Measurements from ENCODE around the gene FAM13A.

The FAM13A gene

DNA sequence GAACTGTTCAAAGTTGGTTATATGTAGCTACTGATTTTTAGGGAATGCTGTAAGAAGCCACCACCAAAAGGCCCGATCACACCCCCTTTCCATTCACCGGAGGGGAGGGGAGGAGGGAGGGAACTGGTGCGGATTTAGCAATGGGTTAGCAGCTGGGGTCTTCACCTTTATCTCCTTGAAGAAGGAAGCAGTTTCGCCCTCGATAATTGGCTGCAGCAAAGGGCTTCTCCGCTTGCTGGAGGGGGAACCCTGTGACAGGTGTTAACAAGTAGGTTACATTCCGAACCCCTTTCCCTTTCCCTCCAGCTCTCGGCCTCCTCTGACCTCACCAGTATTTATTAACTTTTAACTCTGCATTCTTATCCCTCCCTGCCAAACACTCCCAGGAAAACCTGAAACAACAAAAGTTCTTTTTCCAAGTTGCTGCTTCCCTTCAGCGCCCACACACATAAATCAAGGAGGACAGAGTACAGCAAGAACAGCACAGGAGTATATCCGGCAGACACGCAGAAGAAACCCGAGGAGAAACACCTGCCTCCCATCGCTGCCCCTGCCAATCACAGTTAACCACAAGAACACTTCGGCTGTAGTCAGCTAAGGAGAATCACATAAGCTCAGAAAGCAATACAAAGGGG, 319.6 kb downstream of the FAM13A start:
- POLR2A ChIA-PET = no interaction called here
- Histone ChIP-seq H3K36me3 (ENCODE audit: control insufficient read depth in 2 of 2, insufficient read depth in 1 of 2, low read length in 2 of 2) (peaks cover 0 to 31% of the 10 kb centered on the region in 2 experiments; a peak in 1 of 3 replicates), H3K9me3 (ENCODE audit: control insufficient read depth, insufficient read depth, low read depth, low read length) (no peaks in the 10 kb centered on the region), H3K27ac (ENCODE audit: extremely low read depth, low read depth, low read length) (no peak overlapping the region), H3K4me3 (ENCODE audit: low read depth, low read length) (no peak overlapping the region), H3K4me1 (ENCODE audit: control insufficient read depth, insufficient read depth, low read length) (no peaks in the 10 kb centered on the region)
- CTCF ChIA-PET = interaction anchor here (0.7 to 1.2 kb wide), 2 partner anchors 8 to 48 kb away, joined by 3 read pairs; no protein-coding TSS in a partner anchor
- TF ChIP-seq WT1 (tag by site-specific recombination; IDR thresholded peaks at IDR 0.05) (peak; percentile 56; the same call in 1 of the 2 replicates), ZNF76 (tag by site-specific recombination; IDR thresholded peaks at IDR 0.05; ENCODE audit: borderline replicate concordance, low read depth) (no peak), TRIM28 (IDR thresholded peaks at IDR 0.05; ENCODE audit: borderline replicate concordance, low read length) (no peak), ZBTB21 (tag by site-specific recombination; IDR thresholded peaks at IDR 0.05) (no peak), ZNF664 (tag by site-specific recombination; IDR thresholded peaks at IDR 0.05) (no peak), GLIS1 (tag by site-specific recombination; IDR thresholded peaks at IDR 0.05) (no peak)
- TF ChIP-seq, protein P1, sequence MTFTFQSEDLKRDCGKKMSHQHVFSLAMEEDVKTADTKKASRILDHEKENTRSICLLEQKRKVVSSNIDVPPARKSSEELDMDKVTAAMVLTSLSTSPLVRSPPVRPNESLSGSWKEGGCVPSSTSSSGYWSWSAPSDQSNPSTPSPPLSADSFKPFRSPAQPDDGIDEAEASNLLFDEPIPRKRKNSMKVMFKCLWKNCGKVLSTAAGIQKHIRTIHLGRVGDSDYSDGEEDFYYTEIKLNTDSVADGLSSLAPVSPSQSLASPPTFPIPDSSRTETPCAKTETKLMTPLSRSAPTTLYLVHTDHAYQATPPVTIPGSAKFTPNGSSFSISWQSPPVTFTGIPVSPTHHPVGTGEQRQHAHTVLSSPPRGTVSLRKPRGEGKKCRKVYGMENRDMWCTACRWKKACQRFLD (tag by site-specific recombination; IDR thresholded peaks at IDR 0.05) = no peak

DNA sequence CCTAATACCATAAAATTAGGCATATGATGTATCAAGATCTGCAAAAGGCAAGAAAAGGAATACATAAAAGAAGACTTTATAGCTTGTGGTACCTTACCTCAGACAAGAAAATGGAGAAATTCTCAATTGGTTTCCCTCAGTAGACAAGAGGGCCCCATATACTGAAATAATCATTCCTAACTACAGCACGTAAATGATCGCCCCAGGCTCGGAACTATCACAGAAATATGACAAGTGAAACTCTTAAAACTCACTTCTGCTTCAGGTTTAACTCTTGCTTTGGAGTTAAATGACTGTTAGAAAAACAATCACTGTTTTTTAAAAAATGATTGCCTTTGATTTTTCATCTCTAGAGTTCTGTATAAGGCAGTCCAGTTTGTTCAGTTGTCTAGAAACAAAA, 320.7 kb downstream of the FAM13A start:
- ChIA-PET CTCF (interaction anchor here (0.7 to 1.2 kb wide), 2 partner anchors 9 to 47 kb away, joined by 3 read pairs; no protein-coding TSS in a partner anchor), POLR2A (no interaction called here)
- Histone ChIP-seq H3K36me3 (ENCODE audit: control insufficient read depth in 2 of 2, insufficient read depth in 1 of 2, low read length in 2 of 2) (peaks cover 0 to 30% of the 10 kb centered on the region in 2 experiments; a peak in 1 of 3 replicates), H3K4me1 (ENCODE audit: control insufficient read depth, insufficient read depth, low read length) (no peaks in the 10 kb centered on the region), H3K27ac (ENCODE audit: extremely low read depth, low read depth, low read length) (no peak overlapping the region), H3K4me3 (ENCODE audit: low read depth, low read length) (no peak overlapping the region), H3K9me3 (ENCODE audit: control insufficient read depth, insufficient read depth, low read depth, low read length) (no peaks in the 10 kb centered on the region)
- TF ChIP-seq BCL11A (tag by site-specific recombination; IDR thresholded peaks at IDR 0.05; ENCODE audit: low read depth) (no peak), ZNF16 (tag by site-specific recombination; IDR thresholded peaks at IDR 0.05; ENCODE audit: low read depth) (no peak)

DNA sequence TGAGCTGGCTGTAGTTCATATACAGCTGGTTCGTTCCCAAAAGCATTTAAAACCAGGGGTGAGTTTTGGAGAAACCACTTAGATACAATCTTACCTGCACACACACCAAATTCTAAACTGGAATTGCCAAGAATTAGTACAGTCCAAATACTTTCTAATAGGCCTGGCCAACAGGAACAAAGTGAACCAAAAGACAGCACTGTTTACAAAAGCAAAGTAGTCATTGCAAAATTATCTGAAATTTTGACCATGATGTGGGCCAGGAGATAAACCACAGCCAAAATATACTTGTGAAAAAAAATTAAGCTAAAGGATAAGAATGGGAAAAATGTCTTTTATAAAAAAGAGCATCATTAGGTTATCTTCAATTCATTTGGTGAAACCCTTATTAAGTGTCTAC, 321.4 kb downstream of the FAM13A start:
- H3K9me3 ChIP-seq (ENCODE audit: control insufficient read depth, insufficient read depth, low read depth, low read length) = no peaks in the 10 kb centered on the region
- H3K4me3 ChIP-seq (ENCODE audit: low read depth, low read length) = no peak overlapping the region
- CTCF ChIA-PET = no interaction called here
- POLR2A ChIA-PET = no interaction called here
- no peaks in the 10 kb centered on the region for H3K4me1 ChIP-seq (ENCODE audit: control insufficient read depth, insufficient read depth, low read length)
- no peak overlapping the region for H3K27ac ChIP-seq (ENCODE audit: extremely low read depth, low read depth, low read length)
- peaks cover 0 to 35% of the 10 kb centered on the region in 2 experiments; a peak in 2 of 3 replicates for H3K36me3 ChIP-seq (ENCODE audit: control insufficient read depth in 2 of 2, insufficient read depth in 1 of 2, low read length in 2 of 2)
- TF ChIP-seq MYNN (tag by site-specific recombination; IDR thresholded peaks at IDR 0.05; ENCODE audit: borderline replicate concordance) (no peak), ZNF785 (tag by site-specific recombination; IDR thresholded peaks at IDR 0.05) (no peak), KLF8 (tag by site-specific recombination; IDR thresholded peaks at IDR 0.05) (no peak)

DNA sequence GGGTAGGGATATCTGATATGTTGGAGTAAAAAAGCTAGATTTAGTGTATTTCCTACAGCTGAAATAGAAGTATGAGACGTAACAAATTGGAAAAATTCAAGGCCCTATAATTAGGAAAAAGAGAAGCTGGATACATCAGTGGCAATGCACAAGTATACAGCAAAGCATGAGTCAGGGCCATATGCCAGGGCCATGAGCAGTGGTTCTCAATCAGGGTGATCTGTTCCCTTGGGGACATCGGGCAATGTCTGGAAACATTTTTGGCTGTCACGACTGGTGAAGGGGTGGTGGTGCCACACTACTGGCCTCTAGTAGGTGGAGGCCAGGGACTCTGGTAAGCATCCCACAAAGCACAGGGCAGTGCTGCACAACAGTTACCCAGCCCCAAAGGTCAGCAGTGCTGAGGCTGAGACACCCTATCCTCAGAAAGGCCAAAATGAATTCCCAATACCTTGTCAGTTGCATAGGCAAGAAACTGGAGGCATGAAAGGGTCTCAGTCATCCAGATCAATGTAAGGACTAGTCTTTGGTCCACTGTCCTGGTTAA, 322.5 kb downstream of the FAM13A start:
- Histone ChIP-seq H3K4me3 (ENCODE audit: low read depth, low read length) (no peak overlapping the region), H3K4me1 (ENCODE audit: control insufficient read depth, insufficient read depth, low read length) (no peaks in the 10 kb centered on the region), H3K27ac (ENCODE audit: extremely low read depth, low read depth, low read length) (no peak overlapping the region), H3K36me3 (ENCODE audit: control insufficient read depth in 2 of 2, insufficient read depth in 1 of 2, low read length in 2 of 2) (peaks cover 0 to 40% of the 10 kb centered on the region in 2 experiments), H3K9me3 (ENCODE audit: control insufficient read depth, insufficient read depth, low read depth, low read length) (no peaks in the 10 kb centered on the region)
- CTCF ChIA-PET = interaction anchor here (0.6 kb wide), 1 partner anchor 28 kb away, joined by 9 read pairs; no protein-coding TSS in a partner anchor
- POLR2A ChIA-PET = no interaction called here
- TF ChIP-seq MZF1 (tag by site-specific recombination; IDR thresholded peaks at IDR 0.05; ENCODE audit: borderline replicate concordance) (no peak), ZNF112 (tag by site-specific recombination; IDR thresholded peaks at IDR 0.05) (no peak), ZNF138 (tag by site-specific recombination; IDR thresholded peaks at IDR 0.05; ENCODE audit: borderline replicate concordance) (no peak), ZBTB1 (tag by site-specific recombination; IDR thresholded peaks at IDR 0.05) (no peak), ZFP37 (tag by site-specific recombination; IDR thresholded peaks at IDR 0.05) (no peak), HOXD13 (CRISPR knock-in tag; IDR thresholded peaks at IDR 0.05; ENCODE audit: borderline replicate concordance) (no peak), YY1 (tag by site-specific recombination; IDR thresholded peaks at IDR 0.05) (no peak)
